Putamen (tissue), 1 donor: Measurements from ENCODE around the gene HPCA.

Experiments used
- DNase-seq: peaks from one replicate; pipeline ENCODE4 v3.0.0-alpha.2; 2016; ENCODE audit warnings: low spot score

Gene HPCA

GRCh38 chr1:32937061-32937460, 50.8 kb downstream of the HPCA start:
- DNase-seq: no peak

GRCh38 chr1:32939655-32940371, 53.5 kb downstream of the HPCA start:
- DNase-seq: no peak

DNA sequence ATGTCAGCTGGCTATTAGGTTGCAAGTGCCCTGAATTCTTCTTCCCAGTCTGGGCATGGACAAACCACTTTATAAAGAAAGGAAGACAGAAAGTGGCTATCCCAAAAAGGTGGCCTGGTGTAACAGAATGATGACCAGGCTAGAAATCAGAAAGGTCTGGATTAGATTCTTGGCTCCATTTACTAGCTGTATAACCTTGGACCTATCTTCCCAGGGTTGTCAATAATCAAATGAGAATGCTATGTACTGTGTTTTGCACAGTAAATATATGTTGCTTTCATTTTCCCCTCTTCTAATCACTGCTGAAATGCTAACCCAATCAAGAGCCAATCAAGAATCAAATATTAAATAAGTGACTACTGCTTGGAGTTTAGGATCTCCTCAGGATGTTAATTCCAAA, 57.9 kb downstream of the HPCA start:
- no peak for DNase-seq
